ENCODE results near the gene GMFB. TPM values are rescaled to one million over a fixed set of nuclear protein-coding genes. Genes with fewer than 3 reads are reported as not detected.
"Not testable (repeated sequence)": the region's sequence is repeated elsewhere in the genome, so short reads cannot be mapped to it uniquely, and the experiment has no call there.

Gene GMFB
- total RNA-seq, 1 donor from 2014 or later = 41.1 TPM

GRCh38 chr14:54446161-54446693 lies 42.6 kb downstream of the GMFB start:
- H3K27ac Mint-ChIP-seq = no peak overlapping the region
- no peaks in the 10 kb centered on the region for H3K36me3 Mint-ChIP-seq (ENCODE audit: low read depth)
- DNase-seq = no peak
- peaks cover 7% of the 10 kb centered on the region for H3K27me3 Mint-ChIP-seq
- H3K4me3 Mint-ChIP-seq = no peak overlapping the region
- H3K9me3 Mint-ChIP-seq = peaks cover 4% of the 10 kb centered on the region
- H3K4me1 Mint-ChIP-seq = peaks cover 14% of the 10 kb centered on the region
- intact Hi-C loops (cut with micrococcal nuclease) = loop anchor here (10.0 kb wide), 1 partner anchor 889 kb away; no protein-coding TSS in a partner anchor

- H3K36me3 Mint-ChIP-seq (ENCODE audit: low read depth) = peaks cover 9% of the 10 kb centered on the region
- no peak overlapping the region for H3K4me3 Mint-ChIP-seq
- peaks cover 20% of the 10 kb centered on the region for H3K4me1 Mint-ChIP-seq
- no peak overlapping the region for H3K27ac Mint-ChIP-seq
- DNase-seq = no peak
- intact Hi-C loops (cut with micrococcal nuclease) = loop anchor here (10.0 kb wide), 1 partner anchor 890 kb away; no protein-coding TSS in a partner anchor
- peaks cover 7% of the 10 kb centered on the region for H3K27me3 Mint-ChIP-seq
- H3K9me3 Mint-ChIP-seq = peaks cover 4% of the 10 kb centered on the region
Observed at GRCh38 chr14:54444681-54445080, 44.1 kb downstream of the GMFB start.

- peaks cover under 1% of the 10 kb centered on the region for H3K9me3 Mint-ChIP-seq
- H3K36me3 Mint-ChIP-seq (ENCODE audit: low read depth) = peaks cover 14% of the 10 kb centered on the region
- intact Hi-C loops (cut with micrococcal nuclease) = loop anchor here (10.0 kb wide), 1 partner anchor 891 kb away; no protein-coding TSS in a partner anchor
- no peak for DNase-seq
- H3K4me1 Mint-ChIP-seq = peaks cover 24% of the 10 kb centered on the region
- H3K27me3 Mint-ChIP-seq = peaks cover 5% of the 10 kb centered on the region
- H3K4me3 Mint-ChIP-seq = no peak overlapping the region
- no peak overlapping the region for H3K27ac Mint-ChIP-seq
Observed at GRCh38 chr14:54443981-54444380, 44.8 kb downstream of the GMFB start.

GRCh38 chr14:54442961-54443360 lies 45.8 kb downstream of the GMFB start:
- peaks cover 19% of the 10 kb centered on the region for H3K36me3 Mint-ChIP-seq (ENCODE audit: low read depth)
- H3K27ac Mint-ChIP-seq, DNase-seq, H3K27me3 Mint-ChIP-seq, H3K4me3 Mint-ChIP-seq, H3K9me3 Mint-ChIP-seq: not testable (repeated sequence)
- peaks cover 31% of the 10 kb centered on the region for H3K4me1 Mint-ChIP-seq
- intact Hi-C loops (cut with micrococcal nuclease) = loop anchor here (10.0 kb wide), 1 partner anchor 892 kb away; no protein-coding TSS in a partner anchor

- peak within 1 kb of the TSS; percentile 95 for H3K4me3 Mint-ChIP-seq
- peak; percentile 99 for DNase-seq
- H3K27me3 Mint-ChIP-seq = peaks cover 2% of the 10 kb centered on the region
- H3K27ac Mint-ChIP-seq = peak within 1 kb of the TSS; percentile 94
- H3K9me3 Mint-ChIP-seq = no peaks in the 10 kb centered on the region
- peaks cover 42% of the 10 kb centered on the region for H3K4me1 Mint-ChIP-seq
- peaks cover 29% of the 10 kb centered on the region for H3K36me3 Mint-ChIP-seq (ENCODE audit: low read depth)
- intact Hi-C loops (cut with micrococcal nuclease) = loop anchor here (1.0 to 10.0 kb wide), 7 partner anchors 13 to 894 kb away; partner anchors contain the start of genes CGRRF1 and GMFB
Observed at GRCh38 chr14:54440873-54441868, 47.6 kb downstream of the GMFB start, which contains the start of gene CNIH1. Gene CNIH1 (minus strand): TSS chr14:54441374. CDS start chr14:54441327, 47 bp downstream.

- H3K9me3 Mint-ChIP-seq = no peaks in the 10 kb centered on the region
- H3K27me3 Mint-ChIP-seq = no peaks in the 10 kb centered on the region
- intact Hi-C loops (cut with micrococcal nuclease) = loop anchor here (2.0 to 10.0 kb wide), 2 partner anchors 332 to 894 kb away; no protein-coding TSS in a partner anchor
- H3K36me3 Mint-ChIP-seq (ENCODE audit: low read depth) = peaks cover 33% of the 10 kb centered on the region
- no peak for DNase-seq
- H3K27ac Mint-ChIP-seq = peak overlapping the region; percentile 94
- H3K4me1 Mint-ChIP-seq = peaks cover 46% of the 10 kb centered on the region
- peak overlapping the region; percentile 95 for H3K4me3 Mint-ChIP-seq
Observed at GRCh38 chr14:54440476-54440872, 48.3 kb downstream of the GMFB start.

- Mint-ChIP-seq H3K36me3 (ENCODE audit: low read depth) (peaks cover 36% of the 10 kb centered on the region), H3K9me3 (no peaks in the 10 kb centered on the region), H3K27me3 (no peaks in the 10 kb centered on the region), H3K4me1 (peaks cover 50% of the 10 kb centered on the region), H3K4me3 (peak overlapping the region; percentile 95), H3K27ac (peak overlapping the region; percentile 94)
- intact Hi-C loops (cut with micrococcal nuclease) = loop anchor here (2.0 to 10.0 kb wide), 2 partner anchors 333 to 895 kb away; no protein-coding TSS in a partner anchor
- DNase-seq = no peak
Observed at GRCh38 chr14:54440037-54440436, 48.7 kb downstream of the GMFB start.

GRCh38 chr14:54438703-54439102 lies 50.1 kb downstream of the GMFB start:
- H3K4me1 Mint-ChIP-seq = peaks cover 59% of the 10 kb centered on the region
- peak overlapping the region; percentile 43 for H3K4me3 Mint-ChIP-seq
- intact Hi-C loops (cut with micrococcal nuclease) = loop anchor here (5.0 kb wide), 1 partner anchor 464 kb away; the partner anchor contains the start of gene GCH1
- no peak for DNase-seq
- no peaks in the 10 kb centered on the region for H3K9me3 Mint-ChIP-seq
- no peaks in the 10 kb centered on the region for H3K27me3 Mint-ChIP-seq
- H3K27ac Mint-ChIP-seq = peak overlapping the region; percentile 30
- peaks cover 48% of the 10 kb centered on the region for H3K36me3 Mint-ChIP-seq (ENCODE audit: low read depth)

- not testable (repeated sequence) for H3K4me3 Mint-ChIP-seq, DNase-seq, H3K27me3 Mint-ChIP-seq, H3K9me3 Mint-ChIP-seq, H3K27ac Mint-ChIP-seq
- H3K4me1 Mint-ChIP-seq = peaks cover 64% of the 10 kb centered on the region
- intact Hi-C loops (cut with micrococcal nuclease) = loop anchor here (5.0 kb wide), 1 partner anchor 464 kb away; the partner anchor contains the start of gene GCH1
- peaks cover 53% of the 10 kb centered on the region for H3K36me3 Mint-ChIP-seq (ENCODE audit: low read depth)
Observed at GRCh38 chr14:54437954-54438353, 50.8 kb downstream of the GMFB start.

- H3K27ac Mint-ChIP-seq = peak overlapping the region; percentile 89
- H3K4me1 Mint-ChIP-seq = peaks cover 62% of the 10 kb centered on the region
- DNase-seq = no peak
- intact Hi-C loops (cut with micrococcal nuclease) = loop anchor here (1.0 to 5.0 kb wide), 4 partner anchors 38 to 467 kb away; partner anchors contain the start of genes CDKN3, CGRRF1, GCH1 and SAMD4A
- H3K4me3 Mint-ChIP-seq = peak overlapping the region; percentile 74
- peaks cover 71% of the 10 kb centered on the region for H3K36me3 Mint-ChIP-seq (ENCODE audit: low read depth)
- no peaks in the 10 kb centered on the region for H3K27me3 Mint-ChIP-seq
- H3K9me3 Mint-ChIP-seq = no peaks in the 10 kb centered on the region
Observed at GRCh38 chr14:54435500-54435981, 53.2 kb downstream of the GMFB start.

GRCh38 chr14:54428527-54428926 lies 60.3 kb downstream of the GMFB start:
- intact Hi-C loops (cut with micrococcal nuclease) = loop anchor here (1.0 kb wide), 1 partner anchor 13 kb away; the partner anchor contains the start of gene CNIH1
- no peak for DNase-seq
- Mint-ChIP-seq H3K4me1 (peaks cover 25% of the 10 kb centered on the region), H3K27ac (peak overlapping the region; percentile 3), H3K27me3 (no peaks in the 10 kb centered on the region), H3K9me3 (no peaks in the 10 kb centered on the region), H3K36me3 (ENCODE audit: low read depth) (peaks cover 66% of the 10 kb centered on the region), H3K4me3 (no peak overlapping the region)

- peak overlapping the region; percentile 3 for H3K27ac Mint-ChIP-seq
- H3K27me3 Mint-ChIP-seq = no peaks in the 10 kb centered on the region
- DNase-seq = no peak
- peaks cover 20% of the 10 kb centered on the region for H3K4me1 Mint-ChIP-seq
- H3K9me3 Mint-ChIP-seq = no peaks in the 10 kb centered on the region
- peaks cover 61% of the 10 kb centered on the region for H3K36me3 Mint-ChIP-seq (ENCODE audit: low read depth)
- intact Hi-C loops (cut with micrococcal nuclease) = loop anchor here (1.0 kb wide), 1 partner anchor 13 kb away; the partner anchor contains the start of gene CNIH1
- no peak overlapping the region for H3K4me3 Mint-ChIP-seq
Observed at GRCh38 chr14:54427871-54428270, 60.9 kb downstream of the GMFB start.

GRCh38 chr14:54425537-54426274 lies 63.1 kb downstream of the GMFB start:
- H3K27ac Mint-ChIP-seq = peak overlapping the region; percentile 9
- no peak for DNase-seq
- H3K36me3 Mint-ChIP-seq (ENCODE audit: low read depth) = peaks cover 48% of the 10 kb centered on the region
- intact Hi-C loops (cut with micrococcal nuclease) = no loop called here
- no peaks in the 10 kb centered on the region for H3K27me3 Mint-ChIP-seq
- H3K4me3 Mint-ChIP-seq = no peak overlapping the region
- no peaks in the 10 kb centered on the region for H3K9me3 Mint-ChIP-seq
- H3K4me1 Mint-ChIP-seq = peaks cover 14% of the 10 kb centered on the region

All from activated CD4-positive, alpha-beta T cell treated with anti-CD3 and anti-CD28 coated beads, Interleukin-2, amount 10 ng/mL, durations not matched to agents 24 days and 14 days (primary cell).